HEK293T (cell line): ENCODE results near the gene PLA2G2D.

Source experiments
- CTCF ChIA-PET: fragments of 350-600 bp; formaldehyde crosslinking; extraction: SDS; loops from one replicate; lab custom pipeline; 2021; ENCODE audit warnings: antibody characterized with exemption, inconsistent platforms; lab: Yijun Ruan, JAX
- POLR2A ChIA-PET: fragments of 350-600 bp; formaldehyde crosslinking; extraction: SDS; loops from one replicate; lab custom pipeline; 2020; ENCODE audit warnings: antibody characterized with exemption, inconsistent platforms; lab: Yijun Ruan, JAX
- DNase-seq: peaks from one replicate; pipeline ENCODE4 v3.0.0; 2012; ENCODE audit warnings: mixed read lengths; ENCODE audit errors: extremely low spot score
- ARNT ChIP-seq: fragments of 450-650 bp; IDR thresholded peaks from 2 replicates; pipeline ENCODE4 v1.6.1; 2017; ENCODE audit warnings: mild to moderate bottlenecking
- BHLHE40 ChIP-seq: fragments of 450-650 bp; IDR thresholded peaks from 2 replicates; pipeline ENCODE4 v1.6.1; 2016; ENCODE audit warnings: mild to moderate bottlenecking, moderate library complexity, borderline replicate concordance
- CTBP1 ChIP-seq: fragments of 450-650 bp; IDR thresholded peaks from 2 replicates; pipeline ENCODE4 v1.6.1; 2016; ENCODE audit warnings: borderline replicate concordance
- ELF4 ChIP-seq: fragments of 450-650 bp; IDR thresholded peaks from 2 replicates; pipeline ENCODE4 v1.6.1; 2017; ENCODE audit warnings: antibody characterized with exemption
- FOXA1 ChIP-seq: fragments of 450-650 bp; IDR thresholded peaks from 2 replicates; pipeline ENCODE4 v1.6.1; 2016; ENCODE audit warnings: mild to moderate bottlenecking
- FOXK2 ChIP-seq: fragments of 450-650 bp; IDR thresholded peaks from 2 replicates; pipeline ENCODE4 v1.6.1; 2016; ENCODE audit warnings: mild to moderate bottlenecking
- FOXM1 ChIP-seq: fragments of 450-650 bp; IDR thresholded peaks from 2 replicates; pipeline ENCODE4 v1.6.1; 2017; ENCODE audit warnings: mild to moderate bottlenecking, borderline replicate concordance
- HDGF ChIP-seq: fragments of 450-650 bp; IDR thresholded peaks from 2 replicates; pipeline ENCODE4 v1.6.1; 2017; ENCODE audit warnings: antibody characterized with exemption, borderline replicate concordance
- L3MBTL2 ChIP-seq: fragments of 450-650 bp; conservative IDR thresholded peaks from 2 replicates; pipeline ENCODE4 v1.6.1; 2016; ENCODE audit warnings: mild to moderate bottlenecking
- LEF1 ChIP-seq: fragments of 450-650 bp; IDR thresholded peaks from 2 replicates; pipeline ENCODE4 v1.6.1; 2017; ENCODE audit warnings: mild to moderate bottlenecking, borderline replicate concordance
- NFRKB ChIP-seq: fragments of 450-650 bp; IDR thresholded peaks from 2 replicates; pipeline ENCODE4 v1.6.1; 2016; ENCODE audit warnings: mild to moderate bottlenecking, moderate library complexity
- PKNOX1 ChIP-seq: fragments of 450-650 bp; IDR thresholded peaks from 2 replicates; pipeline ENCODE4 v1.6.1; 2016
- SP1 ChIP-seq: fragments of 450-650 bp; IDR thresholded peaks from 2 replicates; pipeline ENCODE4 v1.6.1; 2017
- SUZ12 ChIP-seq: fragments of 450-650 bp; IDR thresholded peaks from 2 replicates; pipeline ENCODE4 v1.6.1; 2016; ENCODE audit warnings: mild to moderate bottlenecking
- TARDBP ChIP-seq: fragments of 450-650 bp; IDR thresholded peaks from 2 replicates; pipeline ENCODE4 v1.6.1; 2016
- ZNF384 ChIP-seq: fragments of 450-650 bp; IDR thresholded peaks from 2 replicates; pipeline ENCODE4 v1.6.1; 2016

Gene PLA2G2D

GRCh38 chr1:20108366-20109123 lies 10.8 kb downstream of the PLA2G2D start:
- TF ChIP-seq FOXA1 (no peak), PKNOX1 (no peak), HDGF (no peak), ELF4 (no peak), ARNT (no peak), FOXK2 (no peak), NFRKB (no peak)
- POLR2A ChIA-PET, result no interaction called here
- CTCF ChIA-PET, result no interaction called here

GRCh38 chr1:20107796-20108195 lies 11.5 kb downstream of the PLA2G2D start:
- CTCF ChIA-PET, result no interaction called here
- POLR2A ChIA-PET, result no interaction called here
- DNase-seq, result no peak
- TF ChIP-seq ZNF384, result no peak
- TF ChIP-seq NFRKB, result no peak
- no peak for TF ChIP-seq PKNOX1
- TF ChIP-seq TARDBP, result no peak
- no peak for TF ChIP-seq ELF4
- no peak for TF ChIP-seq SP1
- no peak for TF ChIP-seq FOXK2
- no peak for TF ChIP-seq CTBP1
- TF ChIP-seq BHLHE40, result no peak
- TF ChIP-seq FOXA1, result no peak
- TF ChIP-seq LEF1, result no peak
- no peak for TF ChIP-seq SUZ12
- no peak for TF ChIP-seq FOXM1
- TF ChIP-seq L3MBTL2, result no peak
- TF ChIP-seq HDGF, result no peak
- no peak for TF ChIP-seq ARNT

More at GRCh38 chr1:20108366-20109123, 10.8 kb downstream of the PLA2G2D start:
- DNase-seq, result no peak

- no peak for TF ChIP-seq TARDBP
- no peak for TF ChIP-seq FOXA1
- no peak for TF ChIP-seq ELF4
- no peak for TF ChIP-seq L3MBTL2
- no peak for TF ChIP-seq FOXM1
- TF ChIP-seq SP1, result no peak
- no peak for TF ChIP-seq PKNOX1
- ChIA-PET CTCF (no interaction called here), POLR2A (no interaction called here)
- DNase-seq, result no peak
Observed at GRCh38 chr1:20107351-20107750, 12.0 kb downstream of the PLA2G2D start.

- ChIA-PET POLR2A (no interaction called here), CTCF (no interaction called here)
- no peak for DNase-seq
- TF ChIP-seq ZNF384 (no peak), PKNOX1 (no peak), SUZ12 (no peak)
Observed at GRCh38 chr1:20105856-20106255, 13.5 kb downstream of the PLA2G2D start.

- CTCF ChIA-PET, result no interaction called here
- no peak for TF ChIP-seq BHLHE40
- no peak for TF ChIP-seq SP1
- TF ChIP-seq FOXA1, result no peak
- no peak for TF ChIP-seq ZNF384
- no peak for TF ChIP-seq FOXK2
- TF ChIP-seq L3MBTL2, result no peak
- POLR2A ChIA-PET, result no interaction called here
- no peak for DNase-seq
Observed at GRCh38 chr1:20102875-20103274, 16.5 kb downstream of the PLA2G2D start.

- TF ChIP-seq NFRKB, result no peak
- TF ChIP-seq BHLHE40, result no peak
- ChIA-PET POLR2A (no interaction called here), CTCF (interaction anchor here (0.9 to 1.7 kb wide), 2 partner anchors 46 to 126 kb away, joined by 4 to 5 read pairs; no protein-coding TSS in a partner anchor)
- DNase-seq, result peak; percentile 60
Observed at GRCh38 chr1:20100632-20101355, 18.5 kb downstream of the PLA2G2D start.

- ChIA-PET CTCF (no interaction called here), POLR2A (no interaction called here)
- no peak for DNase-seq
- no peak for TF ChIP-seq ELF4
- no peak for TF ChIP-seq TARDBP
- TF ChIP-seq LEF1, result no peak
- no peak for TF ChIP-seq SUZ12
- no peak for TF ChIP-seq FOXM1
- no peak for TF ChIP-seq PKNOX1
- TF ChIP-seq NFRKB, result no peak
- no peak for TF ChIP-seq HDGF
- no peak for TF ChIP-seq SP1
- TF ChIP-seq ARNT, result no peak
- no peak for TF ChIP-seq FOXK2
- TF ChIP-seq CTBP1, result no peak
Observed at GRCh38 chr1:20099533-20099932, 19.8 kb downstream of the PLA2G2D start.
